ENCODE data around the gene MYCBP2.

Gene MYCBP2

GRCh38 chr13:77095288-77095687 lies 231.6 kb downstream of the MYCBP2 start:
- no peak for DNase-seq (ENCODE audit: low spot score)

GRCh38 chr13:77094773-77095172 lies 232.1 kb downstream of the MYCBP2 start:
- DNase-seq (ENCODE audit: low spot score), result no peak

- no peak for DNase-seq (ENCODE audit: low spot score)
Observed at GRCh38 chr13:77093735-77094134, 233.2 kb downstream of the MYCBP2 start.

- DNase-seq (ENCODE audit: low spot score), result no peak
Observed at GRCh38 chr13:77084755-77085154, 242.1 kb downstream of the MYCBP2 start.

- DNase-seq (ENCODE audit: low spot score), result no peak
Observed at GRCh38 chr13:77079902-77080413, 246.9 kb downstream of the MYCBP2 start.

GRCh38 chr13:77067519-77067918 lies 259.4 kb downstream of the MYCBP2 start:
- DNase-seq (ENCODE audit: low spot score), result no peak

- DNase-seq (ENCODE audit: low spot score), result no peak
Observed at GRCh38 chr13:77065461-77066147, 261.3 kb downstream of the MYCBP2 start.

GRCh38 chr13:77062097-77062496 lies 264.8 kb downstream of the MYCBP2 start:
- no peak for DNase-seq (ENCODE audit: low spot score)

- DNase-seq (ENCODE audit: low spot score), result no peak
Observed at GRCh38 chr13:77061362-77061761, 265.5 kb downstream of the MYCBP2 start.

- no peak for DNase-seq (ENCODE audit: low spot score)
Observed at GRCh38 chr13:77056886-77057285, 270.0 kb downstream of the MYCBP2 start.

- no peak for DNase-seq (ENCODE audit: low spot score)
Observed at GRCh38 chr13:77056382-77056781, 270.5 kb downstream of the MYCBP2 start.

GRCh38 chr13:77055158-77055557 lies 271.7 kb downstream of the MYCBP2 start:
- no peak for DNase-seq (ENCODE audit: low spot score)

- no peak for DNase-seq (ENCODE audit: low spot score)
Observed at GRCh38 chr13:77053192-77053591, 273.7 kb downstream of the MYCBP2 start.

GRCh38 chr13:77048681-77049080 lies 278.2 kb downstream of the MYCBP2 start:
- no peak for DNase-seq (ENCODE audit: low spot score)

GRCh38 chr13:77047649-77048343 lies 279.1 kb downstream of the MYCBP2 start:
- no peak for DNase-seq (ENCODE audit: low spot score)

- no peak for DNase-seq (ENCODE audit: low spot score)
Observed at GRCh38 chr13:77042566-77043177, 284.2 kb downstream of the MYCBP2 start.

- DNase-seq (ENCODE audit: low spot score), result no peak
Observed at GRCh38 chr13:77040835-77041234, 286.1 kb downstream of the MYCBP2 start.

- no peak for DNase-seq (ENCODE audit: low spot score)
Observed at GRCh38 chr13:77040076-77040475, 286.8 kb downstream of the MYCBP2 start.

- no peak for DNase-seq (ENCODE audit: low spot score)
Observed at GRCh38 chr13:77038907-77039480, 287.9 kb downstream of the MYCBP2 start.

- DNase-seq (ENCODE audit: low spot score), result no peak
Observed at GRCh38 chr13:77036279-77036678, 290.6 kb downstream of the MYCBP2 start.

- no peak for DNase-seq (ENCODE audit: low spot score)
Observed at GRCh38 chr13:77034881-77035280, 292.0 kb downstream of the MYCBP2 start.

- DNase-seq (ENCODE audit: low spot score), result no peak
Observed at GRCh38 chr13:77033717-77034302, 293.1 kb downstream of the MYCBP2 start.

All from SW480 (cell line).